ENCODE measurements around the gene GPSM1.
"Not testable (repeated sequence)": the region's sequence is repeated elsewhere in the genome, so short reads cannot be mapped to it uniquely, and the experiment has no call there.

The GPSM1 gene

GRCh38 chr9:136401173-136401922, 74.0 kb downstream of the GPSM1 start:
- DNase-seq: no peak

GRCh38 chr9:136402067-136402466, 74.7 kb downstream of the GPSM1 start:
- DNase-seq: no peak

GRCh38 chr9:136403538-136403914, 76.2 kb downstream of the GPSM1 start:
- DNase-seq: no peak

GRCh38 chr9:136403915-136404800, 76.8 kb downstream of the GPSM1 start:
- DNase-seq: no peak

GRCh38 chr9:136404801-136405136, 77.4 kb downstream of the GPSM1 start:
- DNase-seq: no peak

- no peak for DNase-seq
Observed at GRCh38 chr9:136405481-136405880, 78.1 kb downstream of the GPSM1 start.

- DNase-seq: not testable (repeated sequence)
Observed at GRCh38 chr9:136405904-136406303, 78.6 kb downstream of the GPSM1 start.

GRCh38 chr9:136407061-136407460, 79.7 kb downstream of the GPSM1 start:
- DNase-seq: not testable (repeated sequence)

GRCh38 chr9:136407911-136408310, 80.6 kb downstream of the GPSM1 start:
- no peak for DNase-seq
